Neural progenitor cell (in vitro differentiated cells): ENCODE results near the gene ATG5. TPM values are rescaled to one million over a fixed set of nuclear protein-coding genes. Genes with fewer than 3 reads are reported as not detected.

Experiments used
- DNase-seq: peaks from one replicate; pipeline ENCODE4 v3.0.0-alpha.2; 2016; ENCODE audit warnings: low spot score
- H2AFZ ChIP-seq: fragments of 200-600 bp; sonication (generic); replicated peaks from 2 replicates; pipeline ENCODE4 v1.6.1; 2016; ENCODE audit warnings: antibody characterized with exemption
- H3F3A ChIP-seq: fragments of 200-600 bp; sonication (generic); 2 replicates; pipeline ENCODE4 v1.6.1; 2016; ENCODE audit warnings: antibody characterized with exemption, low read depth
- H3K27ac ChIP-seq: fragments of 200-600 bp; sonication (generic); 2 replicates; pipeline ENCODE4 v1.5.1; 2016; ENCODE audit warnings: mild to moderate bottlenecking
- H3K27me3 ChIP-seq: fragments of 200-600 bp; sonication (generic); 2 replicates; pipeline ENCODE4 v1.6.1; 2016; ENCODE audit warnings: mild to moderate bottlenecking, moderate library complexity
- H3K36me3 ChIP-seq: fragments of 200-600 bp; sonication (generic); 2 replicates; pipeline ENCODE4 v1.5.1; 2016
- H3K4me1 ChIP-seq: fragments of 200-600 bp; sonication (generic); 2 replicates; pipeline ENCODE4 v1.6.1; 2016; ENCODE audit warnings: mixed run types
- H3K4me2 ChIP-seq: fragments of 200-600 bp; sonication (generic); 2 replicates; pipeline ENCODE4 v1.6.1; 2016
- H3K4me3 ChIP-seq: fragments of 200-600 bp; sonication (generic); 2 replicates; pipeline ENCODE4 v1.5.1; 2016
- H3K79me2 ChIP-seq: fragments of 200-600 bp; sonication (generic); 2 replicates; pipeline ENCODE4 v1.6.1; 2016; ENCODE audit warnings: low read depth
- H3K9ac ChIP-seq: fragments of 200-600 bp; sonication (generic); 2 replicates; pipeline ENCODE4 v1.6.1; 2016
- H3K9me3 ChIP-seq: fragments of 200-600 bp; sonication (generic); 2 replicates; pipeline ENCODE4 v1.5.1; 2016; ENCODE audit warnings: low read depth
- H4K20me1 ChIP-seq: fragments of 200-600 bp; sonication (generic); 2 replicates; pipeline ENCODE4 v1.6.1; 2016; ENCODE audit warnings: low read depth
- H3K27ac Mint-ChIP-seq: 3 replicates; pipeline ENCODE4 v1.8.0; 2021; ENCODE audit warnings: mixed read lengths
- H3K27me3 Mint-ChIP-seq: 2 replicates; pipeline ENCODE4 v1.8.0; 2022; ENCODE audit warnings: low read depth, mild to moderate bottlenecking, inconsistent platforms, moderate library complexity, mixed read lengths; ENCODE audit not compliant: insufficient read depth
- H3K36me3 Mint-ChIP-seq: 3 replicates; pipeline ENCODE4 v1.8.0; 2021; ENCODE audit warnings: mixed read lengths
- H3K4me1 Mint-ChIP-seq: 3 replicates; pipeline ENCODE4 v1.8.0; 2021; ENCODE audit warnings: mixed read lengths
- H3K4me3 Mint-ChIP-seq: 3 replicates; pipeline ENCODE4 v1.8.0; 2021; ENCODE audit warnings: mild to moderate bottlenecking, moderate library complexity, mixed read lengths
- H3K9me3 Mint-ChIP-seq: 3 replicates; pipeline ENCODE4 v1.8.0; 2020; ENCODE audit warnings: mixed read lengths
- CTCF ChIP-seq: fragments of 200-600 bp; sonication (generic); IDR thresholded peaks from 2 replicates; pipeline ENCODE4 v1.5.1; 2017; ENCODE audit warnings: antibody characterized with exemption, mild to moderate bottlenecking
- EZH2 ChIP-seq: fragments of 200-600 bp; sonication (generic); IDR thresholded peaks from 2 replicates; pipeline ENCODE4 v1.6.1; 2017; ENCODE audit warnings: antibody characterized with exemption, mild to moderate bottlenecking, moderate library complexity
- EZH2phosphoT487 ChIP-seq: fragments of 200-600 bp; sonication (generic); IDR thresholded peaks from 2 replicates; pipeline ENCODE4 v1.6.1; 2017; ENCODE audit warnings: antibody characterized with exemption
- total RNA-seq: library from RNA; depleted of rRNA; stranded (reverse); fragments of >200 nt; gene quantifications from 2 replicates; pipeline ENCODE4 v1.2.3, GENCODE V29; 2015; ENCODE audit warnings: low replicate concordance

ATG5 gene
- total RNA-seq, 1 donor from 2014 or later, result 45.0 TPM

- Mint-ChIP-seq H3K36me3 (peaks cover 4% of the 10 kb centered on the region), H3K9me3 (no peaks in the 10 kb centered on the region), H3K27ac (no peak overlapping the region), H3K4me3 (no peak overlapping the region), H3K27me3 (no peaks in the 10 kb centered on the region), H3K4me1 (no peaks in the 10 kb centered on the region)
- DNase-seq, result no peak
- H3K27me3 ChIP-seq, result no peaks in the 10 kb centered on the region
- no peak overlapping the region for H3K4me2 ChIP-seq
- peaks cover 35% of the 10 kb centered on the region for H3K79me2 ChIP-seq
- no peaks in the 10 kb centered on the region for H3K9me3 ChIP-seq
- H3K4me1 ChIP-seq, result no peaks in the 10 kb centered on the region
- H3F3A ChIP-seq, result no peaks in the 10 kb centered on the region
- no peak overlapping the region for H2AFZ ChIP-seq
- no peaks in the 10 kb centered on the region for H3K36me3 ChIP-seq
- H4K20me1 ChIP-seq, result peaks cover 5% of the 10 kb centered on the region
- no peak overlapping the region for H3K9ac ChIP-seq
- no peak for TF ChIP-seq EZH2phosphoT487
- no peak for TF ChIP-seq CTCF
- no peak for TF ChIP-seq EZH2
- H3K27ac ChIP-seq, result no peak overlapping the region
- H3K4me3 ChIP-seq, result no peak overlapping the region
These were observed 19.8 kb downstream of the ATG5 start for GRCh38 chr6:106305740-106306139.

- no peaks in the 10 kb centered on the region for H3K27me3 Mint-ChIP-seq
- peaks cover 38% of the 10 kb centered on the region for H3K79me2 ChIP-seq
These were observed 24.6 kb downstream of the ATG5 start for GRCh38 chr6:106300944-106301343.

GRCh38 chr6:106300020-106300780, 25.4 kb downstream of the ATG5 start:
- H3K4me2 ChIP-seq, result no peak overlapping the region
- no peaks in the 10 kb centered on the region for H3K27me3 ChIP-seq
- Mint-ChIP-seq H3K4me1 (no peaks in the 10 kb centered on the region), H3K9me3 (no peaks in the 10 kb centered on the region), H3K4me3 (no peak overlapping the region), H3K36me3 (no peaks in the 10 kb centered on the region), H3K27ac (no peak overlapping the region), H3K27me3 (no peaks in the 10 kb centered on the region)
- no peak for DNase-seq
- H3K79me2 ChIP-seq, result peaks cover 37% of the 10 kb centered on the region
- no peaks in the 10 kb centered on the region for H3K36me3 ChIP-seq
- TF ChIP-seq EZH2phosphoT487 (no peak), CTCF (no peak), EZH2 (no peak)
- no peak overlapping the region for H3K9ac ChIP-seq
- H4K20me1 ChIP-seq, result peaks cover 5% of the 10 kb centered on the region
- H2AFZ ChIP-seq, result no peak overlapping the region
- H3F3A ChIP-seq, result no peaks in the 10 kb centered on the region
- H3K9me3 ChIP-seq, result no peaks in the 10 kb centered on the region
- no peak overlapping the region for H3K27ac ChIP-seq
- H3K4me1 ChIP-seq, result no peaks in the 10 kb centered on the region
- no peak overlapping the region for H3K4me3 ChIP-seq

More at GRCh38 chr6:106300944-106301343, 24.6 kb downstream of the ATG5 start:
- Histone ChIP-seq H3F3A (no peaks in the 10 kb centered on the region), H3K4me3 (no peak overlapping the region), H2AFZ (no peak overlapping the region), H3K9ac (no peak overlapping the region), H3K36me3 (no peaks in the 10 kb centered on the region), H3K4me2 (no peak overlapping the region), H3K27me3 (no peaks in the 10 kb centered on the region), H3K9me3 (no peaks in the 10 kb centered on the region), H4K20me1 (peaks cover 5% of the 10 kb centered on the region), H3K4me1 (no peaks in the 10 kb centered on the region), H3K27ac (no peak overlapping the region)
- H3K4me3 Mint-ChIP-seq, result no peak overlapping the region
- no peaks in the 10 kb centered on the region for H3K9me3 Mint-ChIP-seq
- H3K36me3 Mint-ChIP-seq, result no peaks in the 10 kb centered on the region
- H3K4me1 Mint-ChIP-seq, result no peaks in the 10 kb centered on the region
- no peak for TF ChIP-seq EZH2phosphoT487
- peak; percentile 63 for TF ChIP-seq CTCF
- peak; percentile 11 for DNase-seq
- H3K27ac Mint-ChIP-seq, result no peak overlapping the region
